Liver (tissue), 9 donors: Measurements from ENCODE around the gene RSRC2. TPM values are rescaled to one million over a fixed set of nuclear protein-coding genes. Genes with fewer than 3 reads are reported as not detected.

Experiments
- DNase-seq: peaks from one replicate; pipeline ENCODE4 v3.0.0-alpha.2; 2017; ENCODE audit warnings: low spot score
- H3K27ac ChIP-seq, 2 donors: one replicate each; pipeline ENCODE4 v1.7.0; 2013; ENCODE audit warnings: inconsistent platforms in 2 of 2, low read length in 2 of 2, control low read depth in 1 of 2, low read depth in 1 of 2, mild to moderate bottlenecking in 1 of 2
- H3K27me3 ChIP-seq, 4 donors: one replicate each; pipeline versions ENCODE4 v1.6.1 to v1.7.0; 2013; ENCODE audit warnings: low read length in 3 of 4, inconsistent platforms in 1 of 4, mild to moderate bottlenecking in 1 of 4, moderate library complexity in 1 of 4; ENCODE audit not compliant: control insufficient read depth in 4 of 4, insufficient read depth in 4 of 4
- H3K36me3 ChIP-seq, 4 donors: one replicate each; pipeline versions ENCODE4 v1.6.1 to v1.7.0; 2013; ENCODE audit warnings: low read length in 3 of 4, mild to moderate bottlenecking in 3 of 4, low read depth in 1 of 4, moderate library complexity in 1 of 4; ENCODE audit not compliant: control insufficient read depth in 4 of 4, insufficient read depth in 3 of 4
- H3K4me1 ChIP-seq, 4 donors: one replicate each; pipeline versions ENCODE4 v1.6.1 to v1.7.0; 2013; ENCODE audit warnings: low read length in 3 of 4, mild to moderate bottlenecking in 3 of 4, moderate library complexity in 1 of 4; ENCODE audit not compliant: control insufficient read depth in 4 of 4, insufficient read depth in 4 of 4
- H3K4me3 ChIP-seq, 3 donors: one replicate each; pipeline versions ENCODE4 v1.6.1 to v1.7.0; 2013; ENCODE audit warnings: low read length in 3 of 3, control low read depth in 1 of 3, low read depth in 1 of 3, mild to moderate bottlenecking in 1 of 3
- H3K9ac ChIP-seq, 2 donors: one replicate each; pipeline ENCODE4 v1.7.0; 2013; ENCODE audit warnings: low read length in 2 of 2, mild to moderate bottlenecking in 2 of 2, moderate library complexity in 2 of 2, control low read depth in 1 of 2, low read depth in 1 of 2
- H3K9me3 ChIP-seq, 4 donors: one replicate each; pipeline versions ENCODE4 v1.6.1 to v1.7.0; 2013; ENCODE audit warnings: low read length in 3 of 4; ENCODE audit not compliant: control insufficient read depth in 4 of 4
- EGR1 ChIP-seq, 2 donors: IDR thresholded peaks; 2 replicates each; pipeline ENCODE4 v1.6.1; 2016 to 2018; ENCODE audit warnings: antibody characterized with exemption in 2 of 2, low read depth in 2 of 2
- FOXA1 ChIP-seq: IDR thresholded peaks from 2 replicates; pipeline ENCODE4 v1.6.1; 2016; ENCODE audit warnings: antibody characterized with exemption
- FOXA2 ChIP-seq: IDR thresholded peaks from 2 replicates; pipeline ENCODE4 v1.6.1; 2016; ENCODE audit warnings: antibody characterized with exemption
- GABPA ChIP-seq, 2 donors: IDR thresholded peaks in 1 of 2; conservative IDR thresholded peaks in 1 of 2; 2 replicates each; pipeline ENCODE4 v1.6.1; 2016; ENCODE audit warnings: antibody characterized with exemption in 2 of 2, mild to moderate bottlenecking in 1 of 2, moderate library complexity in 1 of 2
- HNF4A ChIP-seq, 2 donors: conservative IDR thresholded peaks; 2 replicates each; pipeline ENCODE4 v1.6.1; 2016; ENCODE audit warnings: antibody characterized with exemption in 2 of 2, mild to moderate bottlenecking in 2 of 2
- HNF4G ChIP-seq: IDR thresholded peaks from 2 replicates; pipeline ENCODE4 v1.6.1; 2016; ENCODE audit warnings: antibody characterized with exemption
- JUND ChIP-seq, 2 donors: IDR thresholded peaks; 2 replicates each; pipeline ENCODE4 v1.6.1; 2016; ENCODE audit warnings: antibody characterized with exemption in 2 of 2
- NR2F2 ChIP-seq: IDR thresholded peaks from 2 replicates; pipeline ENCODE4 v1.6.1; 2016; ENCODE audit warnings: antibody characterized with exemption
- RAD21 ChIP-seq, 2 donors: IDR thresholded peaks; 2 replicates each; pipeline ENCODE4 v1.6.1; 2016; ENCODE audit warnings: antibody characterized with exemption in 2 of 2, mild to moderate bottlenecking in 2 of 2
- RXRA ChIP-seq, 2 donors: IDR thresholded peaks; 2 replicates each; pipeline ENCODE4 v1.6.1; 2017 to 2018; ENCODE audit warnings: antibody characterized with exemption in 2 of 2, mild to moderate bottlenecking in 1 of 2
- SP1 ChIP-seq: IDR thresholded peaks from 2 replicates; pipeline ENCODE4 v1.6.1; 2018; ENCODE audit warnings: antibody characterized with exemption, mild to moderate bottlenecking
- TAF1 ChIP-seq: conservative IDR thresholded peaks from 2 replicates; pipeline ENCODE4 v1.6.1; 2016; ENCODE audit warnings: antibody characterized with exemption, mild to moderate bottlenecking
- YY1 ChIP-seq: IDR thresholded peaks from 2 replicates; pipeline ENCODE4 v1.6.1; 2016; ENCODE audit warnings: antibody characterized with exemption, mild to moderate bottlenecking
- ZBTB33 ChIP-seq: IDR thresholded peaks from 2 replicates; pipeline ENCODE4 v1.6.1; 2016; ENCODE audit warnings: antibody characterized with exemption
- WGBS: extraction: QIAGEN DNeasy Blood & Tissue Kit; methylation state at CpG from one replicate; pipeline ENCODE4 v1.1.7; 2013; 5-methylcytosine and 5-hydroxymethylcytosine counted together
- polyA plus RNA-seq, 2 donors: library from polyadenylated mRNA; stranded (reverse) in 1 of 2; unstranded in 1 of 2; fragments of 200-250 nt in 1 of 2; fragments of >200 nt in 1 of 2; fragmentation: Nextera tagmentation in 1 of 2; extraction: Ambion mirVana in 1 of 2; gene quantifications; one replicate each; pipeline versions ENCODE4 v1.2.1 to v1.2.3, GENCODE V29; 2013 to 2015
- total RNA-seq, 2 donors: library from RNA; depleted of rRNA; stranded (reverse); fragments of >200 nt; gene quantifications; one replicate each; pipeline ENCODE4 v1.2.3, GENCODE V29; 2014
- TF ChIP-seq, protein P1 (sequence below): IDR thresholded peaks from 2 replicates; pipeline ENCODE4 v1.6.1; 2016; ENCODE audit warnings: antibody characterized with exemption
- TF ChIP-seq, protein P2 (sequence below): IDR thresholded peaks from 2 replicates; pipeline ENCODE4 v1.6.1; 2016; ENCODE audit warnings: antibody characterized with exemption
- donor health status: healthy.
- donor health status: healthy.
- donor health status: healthy.
- donor health status: healthy.
- donor health status: healthy.

Gene RSRC2
- total and polyA plus RNA-seq, 4 donors, result 15.5 to 31.4 (median 25.7) TPM

DNA sequence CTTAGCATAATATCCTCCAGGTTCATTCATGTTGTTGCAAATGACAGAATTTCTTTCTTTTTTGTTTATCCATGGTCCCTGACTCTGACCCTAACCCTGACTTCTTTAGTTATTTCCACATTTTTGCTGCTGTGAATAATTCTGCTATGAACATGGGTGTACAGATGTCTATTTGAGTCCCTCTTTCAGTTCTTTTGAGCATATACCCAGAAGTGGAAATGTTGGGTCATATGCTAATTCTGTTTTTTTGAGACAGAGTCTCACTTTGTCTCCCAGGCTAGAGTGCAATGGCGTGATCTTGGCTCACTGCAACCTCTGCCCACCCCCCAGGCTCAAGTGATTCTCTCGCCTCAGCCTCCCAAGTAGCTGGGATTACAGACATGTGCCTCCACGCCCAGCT lies 33.4 kb upstream of the RSRC2 start:
- Histone ChIP-seq H3K9me3 (no peaks in the 10 kb centered on the region), H3K27ac (no peak overlapping the region), H3K4me3 (no peak overlapping the region), H3K27me3 (no peaks in the 10 kb centered on the region), H3K4me1 (no peaks in the 10 kb centered on the region), H3K36me3 (peaks cover 0 to 5% (median 4%) of the 10 kb centered on the region in 4 donors), H3K9ac (no peak overlapping the region)
- TF ChIP-seq, protein P1, sequence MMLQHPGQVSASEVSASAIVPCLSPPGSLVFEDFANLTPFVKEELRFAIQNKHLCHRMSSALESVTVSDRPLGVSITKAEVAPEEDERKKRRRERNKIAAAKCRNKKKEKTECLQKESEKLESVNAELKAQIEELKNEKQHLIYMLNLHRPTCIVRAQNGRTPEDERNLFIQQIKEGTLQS, result no peak
- TF ChIP-seq YY1 (no peak), EGR1 (IDR thresholded peaks at IDR 0.05; ENCODE audit: low read depth in 2 of 2) (no peak), HNF4G (no peak), JUND (IDR thresholded peaks at IDR 0.05) (no peak), HNF4A (conservative IDR thresholded peaks at IDR 0.05) (no peak), FOXA1 (no peak), SP1 (no peak), RAD21 (IDR thresholded peaks at IDR 0.05) (no peak), FOXA2 (no peak), ZBTB33 (no peak)
- TF ChIP-seq, protein P2, sequence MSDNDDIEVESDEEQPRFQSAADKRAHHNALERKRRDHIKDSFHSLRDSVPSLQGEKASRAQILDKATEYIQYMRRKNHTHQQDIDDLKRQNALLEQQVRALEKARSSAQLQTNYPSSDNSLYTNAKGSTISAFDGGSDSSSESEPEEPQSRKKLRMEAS, result no peak
- 98% methylated on average over 3 of the region's 3 CpGs for WGBS
- DNase-seq, result no peak

DNA sequence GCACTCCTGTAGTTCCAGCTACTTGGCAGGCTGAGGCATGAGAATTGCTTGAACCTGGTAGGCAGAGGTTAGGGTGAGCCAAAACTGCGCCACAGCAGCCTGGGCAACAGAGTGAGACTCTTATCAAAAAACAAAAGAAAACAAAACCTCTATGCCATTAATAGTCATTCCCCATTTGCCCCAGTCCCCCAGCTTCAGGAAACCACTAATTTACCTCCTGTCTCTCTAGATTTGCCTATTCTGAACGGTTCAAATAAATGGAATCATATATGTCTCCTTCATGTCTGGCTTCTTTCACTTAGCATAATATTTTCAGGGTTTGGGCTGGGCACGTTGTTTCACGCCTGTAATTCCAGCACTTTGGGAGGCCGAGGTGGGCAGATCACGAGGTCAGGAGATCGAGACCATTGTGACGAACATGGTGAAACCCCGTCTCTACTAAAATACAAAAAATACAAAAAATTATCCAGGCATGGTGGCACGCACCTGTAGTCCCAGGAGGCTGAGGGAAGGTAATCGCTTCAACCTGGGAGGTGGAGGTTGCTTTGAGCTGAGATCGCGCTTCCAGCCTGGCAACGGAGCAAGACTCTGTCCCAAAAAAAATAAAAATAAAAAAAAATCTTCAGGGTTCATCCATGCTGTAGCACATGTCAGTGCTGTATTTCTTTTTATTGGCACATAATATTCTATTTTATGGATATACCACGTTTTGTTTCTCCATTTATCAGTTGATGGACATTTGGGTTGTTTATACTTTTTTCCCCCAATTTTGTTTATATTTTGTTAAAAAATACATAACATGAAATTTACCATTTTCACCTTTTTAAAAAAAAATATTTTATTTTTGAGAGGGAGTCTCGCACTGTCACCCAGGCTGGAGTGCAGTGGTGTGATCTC lies 32.3 kb upstream of the RSRC2 start:
- WGBS, result 98% methylated on average over 16 of the region's 16 CpGs
- no peaks in the 10 kb centered on the region for H3K4me1 ChIP-seq
- TF ChIP-seq ZBTB33 (no peak), JUND (IDR thresholded peaks at IDR 0.05) (no peak), NR2F2 (no peak), HNF4G (no peak), YY1 (no peak), RAD21 (IDR thresholded peaks at IDR 0.05) (no peak), FOXA2 (no peak), RXRA (IDR thresholded peaks at IDR 0.05) (no peak), GABPA (IDR thresholded peaks at IDR 0.05 in 1 of 2, conservative IDR thresholded peaks at IDR 0.05 in 1 of 2) (no peak), FOXA1 (no peak), TAF1 (no peak)
- TF ChIP-seq, protein P2, result no peak
- TF ChIP-seq, protein P1, result no peak
- H3K27me3 ChIP-seq, result no peaks in the 10 kb centered on the region
- no peaks in the 10 kb centered on the region for H3K9me3 ChIP-seq
- H3K4me3 ChIP-seq, result no peak overlapping the region
- H3K9ac ChIP-seq, result no peak overlapping the region
- no peak overlapping the region for H3K27ac ChIP-seq
- peaks cover 1 to 5% (median 4%) of the 10 kb centered on the region in 4 donors for H3K36me3 ChIP-seq
- DNase-seq, result no peak
